Central memory CD4-positive, alpha-beta T cell (primary cell): ENCODE results near the gene MYO7B.

Experiments
- DNase-seq: peaks from one replicate; pipeline ENCODE4 v3.0.0; 2022

Gene MYO7B

GRCh38 chr2:127590386-127591190, 55.1 kb downstream of the MYO7B start:
- DNase-seq = no peak

GRCh38 chr2:127591221-127591923, 55.9 kb downstream of the MYO7B start:
- DNase-seq = peak; percentile 30

GRCh38 chr2:127592761-127593227, 57.3 kb downstream of the MYO7B start:
- DNase-seq = no peak

GRCh38 chr2:127593228-127594115, 58.0 kb downstream of the MYO7B start:
- DNase-seq = no peak

- DNase-seq = no peak
These were observed 58.7 kb downstream of the MYO7B start for GRCh38 chr2:127594116-127594591.

- no peak for DNase-seq
These were observed 61.0 kb downstream of the MYO7B start for GRCh38 chr2:127596311-127597045.

- no peak for DNase-seq
These were observed 61.8 kb downstream of the MYO7B start for GRCh38 chr2:127597046-127597983.

- no peak for DNase-seq
These were observed 62.5 kb downstream of the MYO7B start for GRCh38 chr2:127597984-127598380.

GRCh38 chr2:127598711-127599110, 63.2 kb downstream of the MYO7B start:
- DNase-seq = no peak

GRCh38 chr2:127599211-127599610, 63.7 kb downstream of the MYO7B start:
- no peak for DNase-seq

GRCh38 chr2:127604986-127605385, 69.5 kb downstream of the MYO7B start:
- DNase-seq = no peak

- no peak for DNase-seq
These were observed 70.3 kb downstream of the MYO7B start for GRCh38 chr2:127605691-127606263.

GRCh38 chr2:127606625-127607398, 71.3 kb downstream of the MYO7B start:
- no peak for DNase-seq

- DNase-seq = no peak
These were observed 72.0 kb downstream of the MYO7B start for GRCh38 chr2:127607399-127607908.

GRCh38 chr2:127608061-127609030, 72.9 kb downstream of the MYO7B start:
- DNase-seq = no peak

GRCh38 chr2:127609031-127609751, 73.7 kb downstream of the MYO7B start:
- DNase-seq = no peak

GRCh38 chr2:127609818-127610217, 74.3 kb downstream of the MYO7B start:
- DNase-seq = no peak

GRCh38 chr2:127610561-127610960, 75.1 kb downstream of the MYO7B start:
- no peak for DNase-seq
